Brain microvascular endothelial cell (primary cell): ENCODE data around the gene IGFL2.
A peak's percentile ranks its signal among the peaks of the same experiment; 100 is the strongest.
"Not testable (repeated sequence)": the region's sequence is repeated elsewhere in the genome, so short reads cannot be mapped to it uniquely, and the experiment has no call there.

Experiments used
- DNase-seq: peaks from one replicate; pipeline ENCODE4 v3.0.0-alpha.2; 2020
- H3K27ac ChIP-seq: fragments of 250-450 bp; sonication (Bioruptor Pico); 2 replicates; pipeline ENCODE4 v1.5.1; 2020; ENCODE audit warnings: mild to moderate bottlenecking, moderate library complexity
- H3K27me3 ChIP-seq: fragments of 250-450 bp; sonication (Bioruptor Pico); replicated peaks from 2 replicates; pipeline ENCODE4 v1.5.1; 2020; ENCODE audit warnings: mild to moderate bottlenecking
- H3K36me3 ChIP-seq: fragments of 250-450 bp; sonication (Bioruptor Pico); replicated peaks from 2 replicates; pipeline ENCODE4 v1.5.1; 2020; ENCODE audit warnings: mild to moderate bottlenecking
- H3K4me3 ChIP-seq: 2 replicates; pipeline ENCODE4 v1.5.1; 2011; ENCODE audit warnings: low read depth, mild to moderate bottlenecking, control low read depth, low read length, moderate library complexity
- in situ Hi-C: cut with HindIII; loops from 2 replicates; pipeline ENCODE4 v1.10.0; 2017; ENCODE audit warnings: low sequenced_read_pairs, low pct_ligation_motif_present
- TF ChIP-seq, protein P1 (sequence below): IDR thresholded peaks from 2 replicates; pipeline ENCODE4 v1.5.1; 2011; ENCODE audit warnings: low read depth, mild to moderate bottlenecking, moderate library complexity, low read length, control low read depth, inconsistent platforms; ENCODE audit errors: missing control alignments

IGFL2 gene

DNA sequence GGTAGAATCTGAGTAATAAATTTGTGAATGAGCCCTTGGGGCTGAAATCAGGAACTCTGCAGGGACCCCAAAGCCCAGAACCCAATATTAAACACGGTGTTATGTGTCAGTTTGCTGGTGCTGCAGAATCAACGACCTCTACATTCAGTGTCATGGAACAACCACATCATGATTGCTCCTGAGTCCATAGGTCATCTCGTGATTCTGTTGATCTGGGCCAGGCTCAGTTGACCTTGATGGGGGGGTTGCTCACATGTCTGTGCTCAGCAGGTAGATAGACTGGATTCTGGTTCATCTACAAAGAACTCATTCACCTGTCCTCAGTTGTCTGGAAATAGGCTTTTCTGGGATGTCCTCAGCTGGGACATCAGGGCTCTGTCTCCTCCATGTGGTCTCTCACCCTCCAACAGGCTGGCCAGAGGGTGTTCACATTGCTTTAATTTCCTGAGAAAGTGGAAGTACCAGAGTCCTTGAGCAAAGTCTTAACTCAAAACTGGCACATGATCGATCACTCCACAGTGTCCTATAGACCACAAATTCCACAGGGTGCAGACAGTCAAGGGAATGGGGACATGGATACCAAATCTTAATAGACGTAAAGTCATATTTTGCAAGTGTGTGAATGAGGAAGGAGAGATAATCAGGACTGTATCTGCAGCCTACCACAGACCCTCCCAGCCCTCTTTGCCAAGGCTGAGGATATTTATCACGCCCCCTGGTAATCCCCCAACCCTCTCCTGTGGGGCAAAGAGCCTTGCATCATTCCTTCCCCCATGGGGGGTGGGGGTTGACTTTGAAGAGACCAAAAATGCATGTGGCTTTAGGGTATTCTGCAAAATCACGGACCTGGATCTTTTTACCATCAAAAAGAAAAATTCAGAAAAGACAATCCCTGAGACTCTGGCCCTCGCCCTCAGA lies 42.2 kb downstream of the IGFL2 start:
- Histone ChIP-seq H3K27me3 (peaks cover 37% of the 10 kb centered on the region), H3K36me3 (no peaks in the 10 kb centered on the region), H3K27ac (no peak overlapping the region), H3K4me3 (no peak overlapping the region)
- TF ChIP-seq, protein P1, sequence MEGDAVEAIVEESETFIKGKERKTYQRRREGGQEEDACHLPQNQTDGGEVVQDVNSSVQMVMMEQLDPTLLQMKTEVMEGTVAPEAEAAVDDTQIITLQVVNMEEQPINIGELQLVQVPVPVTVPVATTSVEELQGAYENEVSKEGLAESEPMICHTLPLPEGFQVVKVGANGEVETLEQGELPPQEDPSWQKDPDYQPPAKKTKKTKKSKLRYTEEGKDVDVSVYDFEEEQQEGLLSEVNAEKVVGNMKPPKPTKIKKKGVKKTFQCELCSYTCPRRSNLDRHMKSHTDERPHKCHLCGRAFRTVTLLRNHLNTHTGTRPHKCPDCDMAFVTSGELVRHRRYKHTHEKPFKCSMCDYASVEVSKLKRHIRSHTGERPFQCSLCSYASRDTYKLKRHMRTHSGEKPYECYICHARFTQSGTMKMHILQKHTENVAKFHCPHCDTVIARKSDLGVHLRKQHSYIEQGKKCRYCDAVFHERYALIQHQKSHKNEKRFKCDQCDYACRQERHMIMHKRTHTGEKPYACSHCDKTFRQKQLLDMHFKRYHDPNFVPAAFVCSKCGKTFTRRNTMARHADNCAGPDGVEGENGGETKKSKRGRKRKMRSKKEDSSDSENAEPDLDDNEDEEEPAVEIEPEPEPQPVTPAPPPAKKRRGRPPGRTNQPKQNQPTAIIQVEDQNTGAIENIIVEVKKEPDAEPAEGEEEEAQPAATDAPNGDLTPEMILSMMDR, result no peak
- no peak for DNase-seq
- in situ Hi-C loops, result no loop called here

DNA sequence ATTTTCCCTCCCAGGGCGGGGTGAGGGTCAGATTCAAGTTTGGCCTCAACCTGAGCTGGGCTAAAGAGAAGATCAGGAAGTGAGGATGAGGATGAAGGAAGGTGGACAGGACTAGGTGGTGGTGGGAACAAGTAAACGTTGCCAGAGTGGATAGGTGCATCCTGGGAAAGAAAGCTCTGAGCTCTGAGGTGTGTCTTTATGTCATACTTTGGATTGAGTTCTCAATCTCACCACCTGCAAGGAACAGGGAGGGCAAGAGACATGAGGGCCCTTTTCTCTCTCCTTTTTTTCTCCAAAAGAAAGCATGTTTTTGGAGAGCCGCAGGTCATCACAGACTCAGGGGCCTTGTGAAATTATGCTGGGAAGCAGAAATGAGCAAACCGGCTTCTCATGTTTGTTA lies 43.3 kb downstream of the IGFL2 start:
- no peaks in the 10 kb centered on the region for H3K36me3 ChIP-seq
- no peak overlapping the region for H3K27ac ChIP-seq
- TF ChIP-seq, protein P1, result no peak
- H3K27me3 ChIP-seq, result peaks cover 38% of the 10 kb centered on the region
- DNase-seq, result no peak
- H3K4me3 ChIP-seq, result no peak overlapping the region
- in situ Hi-C loops, result no loop called here

DNA sequence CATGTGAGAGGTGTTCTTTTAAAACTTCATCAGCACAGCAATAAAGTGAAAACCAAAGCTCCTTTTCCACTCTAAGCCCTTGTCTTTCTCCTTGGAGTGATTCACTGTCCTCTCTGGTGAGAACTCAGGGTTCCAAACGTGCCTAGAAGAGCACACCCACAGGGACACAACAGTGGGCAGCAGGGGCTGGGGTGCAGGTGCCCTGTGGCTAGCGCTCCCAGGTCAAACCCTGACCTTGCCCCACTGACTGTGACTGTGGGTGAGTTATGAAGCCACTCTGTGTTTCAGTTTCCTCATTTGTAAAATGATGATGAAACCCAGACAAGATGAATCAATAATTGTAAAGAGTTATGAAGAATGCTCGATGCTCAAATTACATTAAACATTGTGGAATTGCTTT lies 43.9 kb downstream of the IGFL2 start:
- TF ChIP-seq, protein P1, result no peak
- in situ Hi-C loops, result no loop called here
- no peak overlapping the region for H3K27ac ChIP-seq
- no peak overlapping the region for H3K4me3 ChIP-seq
- H3K36me3 ChIP-seq, result no peaks in the 10 kb centered on the region
- DNase-seq, result no peak
- H3K27me3 ChIP-seq, result peaks cover 40% of the 10 kb centered on the region

DNA sequence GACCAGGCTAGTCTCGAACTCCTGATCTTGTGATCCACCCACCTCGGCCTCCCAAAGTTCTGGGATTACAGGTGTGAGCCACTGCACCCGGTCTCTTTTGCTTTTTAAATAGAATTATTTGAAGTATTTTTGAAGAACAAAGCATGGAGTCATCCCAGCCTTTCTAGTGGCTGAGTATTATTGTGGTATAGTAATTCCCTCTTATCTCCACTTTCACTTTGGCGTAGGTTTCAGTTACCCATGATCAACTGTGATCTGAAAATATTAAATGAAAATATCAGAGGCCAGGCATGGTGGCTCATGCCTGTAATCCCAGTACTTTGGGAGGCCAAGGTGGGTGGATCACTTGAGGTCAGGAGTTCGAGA lies 44.6 kb downstream of the IGFL2 start:
- H3K4me3 ChIP-seq, in situ Hi-C loops, DNase-seq, H3K36me3 ChIP-seq: not testable (repeated sequence)
- peak overlapping the region; percentile 31 for H3K27ac ChIP-seq
- peaks cover 45% of the 10 kb centered on the region for H3K27me3 ChIP-seq

DNA sequence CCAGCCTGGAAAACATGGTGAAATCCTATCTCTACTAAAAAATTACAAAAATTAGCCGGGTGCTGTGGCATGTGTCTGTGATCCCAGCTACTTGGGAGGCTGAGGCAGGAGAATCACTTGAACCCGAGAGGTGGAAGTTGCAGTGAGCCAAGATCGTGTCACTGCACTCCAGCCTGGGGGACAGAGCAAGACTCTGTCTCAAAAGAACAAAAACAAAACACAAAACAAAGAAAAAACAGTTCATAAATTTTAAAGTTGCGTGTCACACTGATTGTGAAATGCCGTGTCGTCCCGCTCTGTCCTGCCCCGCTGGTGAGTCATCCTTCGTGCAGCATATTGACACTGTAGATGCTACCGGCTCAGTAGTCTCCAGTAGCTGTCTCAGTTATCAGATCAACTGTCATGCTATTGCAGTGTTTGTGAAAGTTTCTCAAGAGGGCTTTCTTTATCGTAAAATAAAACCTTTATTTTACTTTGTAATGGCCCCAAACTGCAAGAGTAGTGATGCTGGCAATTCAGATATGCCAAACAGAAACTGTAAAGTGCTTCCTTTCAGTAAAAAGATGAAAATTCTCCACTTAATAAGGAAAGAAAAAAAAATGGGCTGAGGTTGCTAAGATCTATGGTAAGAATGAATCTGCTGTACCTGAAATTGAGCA lies 45.1 kb downstream of the IGFL2 start:
- peak overlapping the region; percentile 31 for H3K27ac ChIP-seq
- DNase-seq, result peak; percentile 79
- H3K27me3 ChIP-seq, result peaks cover 42% of the 10 kb centered on the region
- no peaks in the 10 kb centered on the region for H3K36me3 ChIP-seq
- in situ Hi-C loops, result no loop called here
- TF ChIP-seq, protein P1, result no peak
- no peak overlapping the region for H3K4me3 ChIP-seq

DNA sequence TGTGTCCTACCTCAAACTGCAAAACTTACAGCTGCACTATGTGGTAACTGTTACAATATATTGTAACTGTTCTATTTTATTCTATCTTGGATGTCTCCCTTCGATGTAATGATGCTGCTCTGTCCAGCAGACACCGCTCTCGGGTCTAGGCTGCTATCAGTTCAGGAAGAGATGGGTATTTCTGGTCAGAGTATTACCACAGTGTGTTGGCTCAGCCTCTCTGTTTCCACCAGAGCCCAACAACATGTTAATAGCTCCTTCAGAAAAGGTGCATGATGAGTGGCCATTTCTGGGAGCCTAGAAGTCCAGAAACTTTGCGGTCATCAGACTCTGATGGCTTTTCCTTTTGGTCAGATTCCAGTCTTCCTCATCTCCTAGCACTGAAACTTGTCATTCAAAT lies 45.6 kb downstream of the IGFL2 start:
- H3K36me3 ChIP-seq, result no peaks in the 10 kb centered on the region
- H3K4me3 ChIP-seq, result no peak overlapping the region
- no peak overlapping the region for H3K27ac ChIP-seq
- DNase-seq, result no peak
- H3K27me3 ChIP-seq, result peaks cover 39% of the 10 kb centered on the region
- TF ChIP-seq, protein P1, result no peak
- in situ Hi-C loops, result no loop called here
